ENCODE measurements around the gene FMOD.
"Not testable (repeated sequence)": the region's sequence is repeated elsewhere in the genome, so short reads cannot be mapped to it uniquely, and the experiment has no call there.

FMOD gene

DNA sequence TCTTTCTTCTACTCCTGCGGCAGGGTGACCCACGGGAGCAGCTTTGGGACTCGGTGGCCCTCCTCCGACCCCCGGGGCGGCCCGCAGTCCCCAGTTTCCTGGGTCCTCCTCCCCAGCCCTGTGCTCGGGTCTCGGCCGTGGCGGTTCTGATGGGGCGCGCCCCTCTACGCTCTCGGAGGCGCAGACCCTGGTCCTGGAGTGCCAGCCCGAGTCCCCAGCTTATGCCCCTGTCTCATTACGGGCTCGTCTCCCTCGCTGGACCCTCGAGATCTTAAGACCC is 45.2 kb downstream of the FMOD start:
- DNase-seq (ENCODE audit: low read depth), result no peak

DNA sequence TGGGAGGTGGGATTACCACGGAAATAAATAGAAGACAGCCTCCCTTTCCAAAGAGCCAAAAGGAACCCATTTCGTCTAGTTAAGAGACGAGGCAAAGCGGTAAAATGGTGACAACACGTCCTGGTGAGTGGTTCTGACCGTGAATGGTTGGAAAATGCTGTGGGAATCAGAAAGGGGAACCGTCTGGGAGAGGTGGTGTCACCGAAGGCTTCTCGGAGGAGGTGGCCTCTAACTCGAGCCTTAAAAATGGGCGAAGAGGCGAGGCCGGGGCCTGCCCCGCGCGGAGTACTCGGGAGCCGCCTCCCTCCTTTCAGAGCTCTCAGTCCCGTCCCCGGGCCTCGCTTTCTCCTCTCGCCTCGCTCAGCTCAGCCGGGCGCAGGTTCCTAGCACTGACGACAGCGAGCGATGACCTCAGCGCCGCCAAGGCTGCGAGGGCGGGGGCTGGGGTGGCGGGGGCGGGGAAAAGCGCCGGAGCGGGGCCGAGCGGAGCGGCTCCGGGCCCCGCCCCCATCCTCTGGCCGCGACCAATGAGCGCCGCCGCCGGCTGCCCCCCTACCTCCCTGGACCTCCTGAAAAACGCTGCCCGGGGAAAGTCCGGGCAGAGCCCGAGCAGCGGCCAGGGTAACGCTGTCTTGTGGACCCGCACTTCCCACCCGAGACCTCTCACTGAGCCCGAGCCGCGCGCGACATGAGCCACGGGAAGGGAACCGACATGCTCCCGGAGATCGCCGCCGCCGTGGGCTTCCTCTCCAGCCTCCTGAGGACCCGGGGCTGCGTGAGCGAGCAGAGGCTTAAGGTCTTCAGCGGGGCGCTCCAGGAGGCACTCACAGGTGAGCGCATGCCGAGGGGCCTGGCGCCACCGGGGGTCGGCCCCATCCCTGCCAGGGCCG is 45.8 kb downstream of the FMOD start, which contains the start of gene BTG2:
Gene BTG2, plus strand, starts transcription at position 601 of the 890 bp plus-strand sequence. Its CDS starts 88 bp downstream, at position 689.
- DNase-seq (ENCODE audit: low read depth), result peak; percentile 89

DNA sequence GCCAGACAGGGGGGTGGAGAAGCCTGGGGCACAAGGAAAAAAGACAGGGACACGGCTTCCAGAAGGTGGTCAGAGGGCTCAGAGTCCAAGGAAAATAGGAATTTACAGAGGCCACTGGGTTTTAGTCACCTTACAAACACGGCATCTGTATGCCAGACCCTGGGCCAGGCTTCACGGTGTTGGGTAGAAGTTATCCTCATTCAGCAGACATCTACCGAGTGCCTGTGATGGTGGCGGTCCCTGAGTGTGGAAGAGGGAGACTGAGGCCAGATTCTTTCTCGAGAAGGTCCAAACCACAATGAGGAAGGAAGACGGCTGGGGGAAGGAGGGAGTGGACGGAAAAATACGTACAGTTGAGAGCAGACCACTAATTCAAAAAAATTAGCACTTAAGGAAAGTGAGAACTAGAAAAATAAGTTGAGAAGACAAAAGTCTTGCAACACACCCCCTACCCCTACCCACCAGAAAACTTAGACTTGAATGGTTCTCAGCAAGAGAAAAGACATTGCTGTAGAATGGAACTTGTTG is 46.5 kb downstream of the FMOD start:
- no peak for DNase-seq (ENCODE audit: low read depth)

GRCh38 chr1:203302894-203303293 is 48.0 kb downstream of the FMOD start:
- DNase-seq (ENCODE audit: low read depth), result no peak

DNA sequence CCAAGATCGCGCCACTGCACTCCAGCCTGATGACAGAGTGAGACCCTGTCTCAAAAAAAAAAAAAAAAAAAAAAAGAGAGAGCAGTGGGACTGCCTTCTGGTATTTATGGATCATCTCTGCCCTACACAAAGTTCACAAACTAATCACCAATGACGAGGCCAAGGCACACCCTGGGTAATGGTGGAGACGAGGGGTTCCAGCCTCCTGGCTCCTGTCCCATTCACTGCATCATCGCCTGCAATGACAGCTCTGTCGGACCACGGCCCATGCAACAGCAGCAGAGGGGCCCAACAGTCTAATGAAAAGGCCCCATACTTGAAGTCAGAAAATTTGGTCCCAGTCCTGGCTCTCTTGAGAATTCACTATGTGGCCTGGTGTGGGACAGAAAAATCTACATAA is 48.5 kb downstream of the FMOD start:
- no peak for DNase-seq (ENCODE audit: low read depth)

DNA sequence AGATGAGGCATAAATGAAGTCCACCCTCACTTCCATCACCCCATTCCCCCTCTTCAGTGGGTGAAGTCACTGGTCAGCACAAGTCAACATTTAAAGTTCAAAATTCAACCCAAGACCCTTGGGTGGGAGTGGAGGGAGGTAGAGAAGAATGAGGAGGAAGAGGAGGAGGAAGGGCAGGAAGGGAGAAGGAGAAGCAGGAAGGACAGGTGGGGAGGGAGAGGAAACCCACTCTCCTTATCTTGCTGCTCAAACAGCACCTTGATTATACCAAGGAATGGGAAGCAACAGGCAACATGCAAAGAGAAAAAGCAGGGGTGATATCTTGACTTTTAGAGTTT is 49.6 kb downstream of the FMOD start:
- DNase-seq (ENCODE audit: low read depth), result no peak

DNA sequence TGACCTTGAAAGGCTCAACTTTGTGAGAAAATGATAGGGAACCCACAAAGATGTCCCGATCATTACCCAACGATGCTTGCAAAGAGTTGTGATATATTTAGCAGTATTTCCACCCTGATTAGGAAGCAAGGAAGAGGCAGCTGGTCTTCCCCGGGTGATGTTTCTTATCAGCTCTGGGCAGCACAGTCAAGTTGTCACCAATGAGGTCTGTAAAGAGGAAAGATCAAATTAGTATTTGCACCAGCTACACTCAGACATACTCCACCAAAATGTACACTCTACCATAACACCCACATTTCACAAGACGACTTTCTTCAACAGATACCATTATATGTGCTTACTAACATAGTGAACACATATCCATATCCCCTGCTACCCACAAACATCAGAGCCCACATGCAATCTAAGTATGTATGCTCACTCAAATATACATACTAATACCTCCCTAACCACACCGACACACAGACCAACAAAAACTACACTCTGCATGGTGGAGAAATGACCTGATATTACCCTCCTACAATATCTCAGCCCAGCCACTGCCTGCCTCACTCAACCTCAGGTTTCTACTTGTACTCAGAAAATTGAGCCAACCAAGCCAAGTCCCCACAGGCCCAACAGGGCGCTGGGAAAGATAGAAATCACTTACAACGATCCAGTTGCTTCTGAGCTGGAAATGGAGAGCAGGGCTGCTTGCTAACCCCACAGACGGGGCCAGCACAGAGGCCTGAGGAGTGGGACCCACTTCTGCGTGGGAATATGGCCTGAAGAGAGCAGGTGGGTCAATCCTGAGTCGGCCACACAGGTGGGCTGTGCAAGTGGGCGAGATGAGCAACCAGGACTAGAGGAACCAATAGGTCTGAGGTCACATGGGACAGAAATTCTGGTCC is 50.2 kb downstream of the FMOD start:
- DNase-seq (ENCODE audit: low read depth), result no peak

DNA sequence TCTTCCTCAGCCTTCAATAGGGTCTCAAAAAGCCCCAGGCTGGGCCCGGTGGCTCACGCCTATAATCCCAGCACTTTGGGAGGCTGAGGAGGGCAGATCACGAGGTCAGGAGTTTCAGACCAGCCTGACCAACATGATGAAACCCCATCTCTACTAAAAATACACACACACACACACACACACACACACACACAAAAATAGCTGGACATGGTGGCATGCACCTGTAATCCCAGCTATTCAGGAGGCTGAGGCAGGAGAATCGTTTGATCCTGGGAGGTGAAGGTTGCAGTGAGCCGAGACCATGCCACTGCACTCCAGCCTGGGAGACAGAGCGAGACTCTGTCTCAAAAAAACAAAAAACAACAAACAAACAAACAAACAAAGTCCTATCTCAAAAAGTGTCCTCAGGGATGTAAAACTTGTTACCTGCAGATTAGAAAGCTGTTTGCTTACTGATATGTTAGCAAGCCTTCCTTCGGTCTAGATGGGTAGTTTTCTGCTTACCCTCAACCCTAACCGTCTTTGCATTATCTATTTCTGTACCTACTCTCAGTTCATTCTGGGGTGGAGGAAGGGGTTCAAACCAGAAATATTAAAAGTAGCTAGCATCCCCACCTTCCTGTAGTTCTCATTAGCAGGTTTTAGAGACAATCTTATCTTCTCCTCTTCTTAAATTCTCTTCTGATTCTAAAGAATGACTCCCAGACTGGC is 51.0 kb downstream of the FMOD start:
- DNase-seq (ENCODE audit: low read depth), result not testable (repeated sequence)

DNA sequence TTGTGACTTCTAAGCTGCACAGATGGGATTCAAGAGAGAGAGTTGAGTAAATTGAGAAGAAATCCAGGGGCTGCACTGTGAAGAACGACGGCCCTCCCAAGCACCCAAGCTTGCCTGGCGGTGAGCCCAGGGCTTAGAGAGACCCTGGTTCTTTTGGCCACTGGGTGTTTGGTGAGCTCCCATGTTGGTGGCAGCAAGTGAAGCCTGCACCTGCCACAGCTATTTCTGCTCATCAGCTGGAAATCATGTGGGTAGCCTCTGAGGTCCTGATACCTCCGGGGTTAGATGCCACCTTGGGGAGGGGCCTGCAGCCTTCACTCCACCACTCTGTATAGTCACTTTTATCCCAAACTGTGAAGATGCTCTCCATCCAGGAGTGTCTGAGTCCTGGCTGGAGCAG is 51.8 kb downstream of the FMOD start:
- no peak for DNase-seq (ENCODE audit: low read depth)

- no peak for DNase-seq (ENCODE audit: low read depth)
These were observed 54.4 kb downstream of the FMOD start for GRCh38 chr1:203296460-203297073.

GRCh38 chr1:203295796-203296195 is 55.1 kb downstream of the FMOD start:
- DNase-seq (ENCODE audit: low read depth), result no peak

DNA sequence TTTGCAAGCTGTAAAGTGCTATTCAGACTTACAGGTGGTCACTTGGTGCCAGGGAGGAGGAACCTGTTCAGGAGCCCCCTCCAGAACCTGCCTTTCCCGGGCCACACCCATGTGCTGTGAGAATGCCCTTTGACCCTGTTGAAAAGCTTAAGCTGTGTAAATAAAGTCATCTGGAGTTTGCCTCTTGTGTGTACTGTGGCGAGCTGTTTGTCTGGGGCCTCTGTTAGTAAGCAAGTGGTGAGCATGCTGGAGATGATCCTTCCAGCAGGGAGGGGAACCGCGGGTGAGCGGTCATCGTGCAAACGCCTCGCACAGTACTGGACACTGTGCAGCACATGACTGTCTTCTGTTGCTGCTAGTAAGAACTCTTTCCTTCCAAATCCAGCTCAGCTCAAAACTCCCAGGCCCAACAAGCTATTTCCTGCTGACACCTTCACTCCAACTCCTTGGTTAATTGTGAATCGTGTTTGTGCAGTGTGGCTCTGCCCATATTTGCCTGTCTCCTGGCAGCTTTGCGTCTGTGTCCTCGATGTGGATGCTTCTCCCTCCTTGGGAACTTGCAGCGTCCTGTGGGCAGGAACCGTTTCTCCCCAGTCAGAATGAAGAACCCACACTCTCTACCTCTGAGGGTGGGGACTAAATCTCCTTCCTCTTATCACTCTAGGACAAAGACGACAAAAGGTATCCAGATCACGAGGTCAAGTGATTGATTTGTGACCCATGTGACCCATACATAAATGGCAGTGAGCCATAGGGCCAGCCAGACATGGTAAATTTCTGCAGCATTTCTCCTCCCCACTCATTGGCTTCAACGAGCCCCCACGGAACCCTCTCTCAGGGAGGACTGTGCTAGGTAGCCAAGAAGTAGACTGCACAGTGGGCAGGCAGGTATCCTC is 59.5 kb downstream of the FMOD start:
- DNase-seq (ENCODE audit: low read depth), result no peak

Data from ELR (cell line).